ENCODE results near the gene LONRF3.

The LONRF3 gene

GRCh38 chrX:119003462-119003861 lies 29.0 kb downstream of the LONRF3 start:
- TF ChIP-seq LEF1 (IDR thresholded peaks at IDR 0.05; ENCODE audit: borderline replicate concordance) (no peak), PKNOX1 (IDR thresholded peaks at IDR 0.05) (no peak), FOXA1 (IDR thresholded peaks at IDR 0.05) (no peak), ELF4 (IDR thresholded peaks at IDR 0.05) (no peak), FOXK2 (IDR thresholded peaks at IDR 0.05) (no peak), FOXM1 (IDR thresholded peaks at IDR 0.05; ENCODE audit: borderline replicate concordance) (no peak), CTBP1 (IDR thresholded peaks at IDR 0.05; ENCODE audit: borderline replicate concordance) (no peak)
- ChIA-PET CTCF (no interaction called here), POLR2A (no interaction called here)
- no peak for DNase-seq (ENCODE audit: extremely low spot score)

- peak; percentile 88 for DNase-seq (ENCODE audit: extremely low spot score)
- POLR2A ChIA-PET, result no interaction called here
- TF ChIP-seq TARDBP (IDR thresholded peaks at IDR 0.05) (no peak), LEF1 (IDR thresholded peaks at IDR 0.05; ENCODE audit: borderline replicate concordance) (no peak), SP1 (IDR thresholded peaks at IDR 0.05) (no peak), HDGF (IDR thresholded peaks at IDR 0.05; ENCODE audit: borderline replicate concordance) (no peak), ELF4 (IDR thresholded peaks at IDR 0.05) (no peak), FOXM1 (IDR thresholded peaks at IDR 0.05; ENCODE audit: borderline replicate concordance) (no peak), NFRKB (IDR thresholded peaks at IDR 0.05) (no peak)
- CTCF ChIA-PET, result interaction anchor here (0.6 to 1.4 kb wide), 8 partner anchors 24 to 166 kb away, joined by 3 to 6 read pairs (median 3); no protein-coding TSS in a partner anchor
Measured at GRCh38 chrX:119004920-119005524, 30.6 kb downstream of the LONRF3 start.

GRCh38 chrX:119007189-119007770 lies 32.9 kb downstream of the LONRF3 start:
- ChIA-PET CTCF (interaction anchor here (0.7 kb wide), 1 partner anchor 60 kb away, joined by 4 read pairs; no protein-coding TSS in a partner anchor), POLR2A (no interaction called here)
- TF ChIP-seq L3MBTL2 (conservative IDR thresholded peaks at IDR 0.05) (no peak), FOXK2 (IDR thresholded peaks at IDR 0.05) (no peak)

DNA sequence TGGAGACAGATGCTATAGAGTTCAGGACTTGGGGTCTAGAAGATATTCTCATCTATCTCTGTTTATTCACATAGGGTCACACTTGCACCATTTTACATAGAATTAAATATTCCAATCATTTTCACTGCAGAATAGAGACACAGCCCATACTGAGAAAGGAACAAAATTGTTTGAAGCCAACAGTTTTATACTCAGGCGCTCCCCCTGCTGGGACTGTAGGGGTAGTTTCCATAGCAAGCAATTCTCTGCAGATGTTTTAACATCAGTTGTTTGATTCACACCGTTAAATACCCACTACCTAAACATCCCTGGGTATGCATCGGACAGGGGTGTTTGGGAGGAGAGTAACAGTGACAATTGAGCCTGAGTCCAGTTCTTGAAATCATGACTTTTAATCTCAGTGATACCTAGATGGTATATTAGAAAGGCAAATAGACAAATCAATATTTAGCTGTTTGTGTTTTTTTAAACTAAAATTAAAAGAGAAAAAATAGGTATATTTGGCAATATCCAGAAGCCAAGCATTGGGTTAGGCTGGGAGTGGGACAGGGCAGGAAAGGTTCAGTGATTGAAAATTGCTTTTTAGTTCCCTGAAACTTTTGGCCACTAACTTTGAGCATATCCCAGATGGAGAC lies 33.8 kb downstream of the LONRF3 start:
- DNase-seq (ENCODE audit: extremely low spot score), result peak; percentile 71
- TF ChIP-seq FOXK2 (IDR thresholded peaks at IDR 0.05) (no peak), PKNOX1 (IDR thresholded peaks at IDR 0.05) (no peak), FOXM1 (IDR thresholded peaks at IDR 0.05; ENCODE audit: borderline replicate concordance) (no peak), BHLHE40 (IDR thresholded peaks at IDR 0.05; ENCODE audit: borderline replicate concordance) (no peak), L3MBTL2 (conservative IDR thresholded peaks at IDR 0.05) (no peak), ZNF384 (IDR thresholded peaks at IDR 0.05) (no peak), ELF4 (IDR thresholded peaks at IDR 0.05) (no peak), HDGF (IDR thresholded peaks at IDR 0.05; ENCODE audit: borderline replicate concordance) (no peak), LEF1 (IDR thresholded peaks at IDR 0.05; ENCODE audit: borderline replicate concordance) (no peak), ARNT (IDR thresholded peaks at IDR 0.05) (no peak), FOXA1 (IDR thresholded peaks at IDR 0.05) (no peak), CTBP1 (IDR thresholded peaks at IDR 0.05; ENCODE audit: borderline replicate concordance) (no peak), SP1 (IDR thresholded peaks at IDR 0.05) (no peak), TARDBP (IDR thresholded peaks at IDR 0.05) (no peak), SUZ12 (IDR thresholded peaks at IDR 0.05) (no peak), NFRKB (IDR thresholded peaks at IDR 0.05) (no peak)
- POLR2A ChIA-PET, result no interaction called here
- CTCF ChIA-PET, result interaction anchor here (0.6 to 1.4 kb wide), 6 partner anchors 20 to 636 kb away, joined by 3 to 7 read pairs (median 3); no protein-coding TSS in a partner anchor

More at GRCh38 chrX:119007189-119007770, 32.9 kb downstream of the LONRF3 start:
- no peak for DNase-seq (ENCODE audit: extremely low spot score)

DNA sequence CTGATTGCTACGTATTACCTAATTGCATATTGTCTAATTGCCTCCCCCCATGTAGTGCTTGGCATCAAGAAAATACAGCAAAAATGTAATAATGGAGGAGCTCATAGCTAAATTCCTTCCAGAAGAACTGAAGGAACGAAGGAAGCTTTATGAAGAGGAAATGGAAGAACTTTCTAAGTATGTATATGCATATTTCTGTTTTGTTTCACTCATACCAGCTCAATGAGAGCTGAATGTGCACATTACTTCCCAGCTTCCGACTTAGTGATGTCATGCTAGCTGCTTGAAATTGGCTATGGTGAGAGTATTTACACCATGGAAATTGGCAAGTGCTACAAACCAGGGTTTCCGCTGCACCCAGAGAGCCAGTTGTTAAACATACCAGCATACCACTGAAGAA lies 34.7 kb downstream of the LONRF3 start:
- POLR2A ChIA-PET, result no interaction called here
- DNase-seq (ENCODE audit: extremely low spot score), result no peak
- no peak for TF ChIP-seq HDGF (IDR thresholded peaks at IDR 0.05; ENCODE audit: borderline replicate concordance)
- CTCF ChIA-PET, result interaction anchor here (0.8 to 1.4 kb wide), 5 partner anchors 19 to 407 kb away, joined by 3 to 7 read pairs (median 3); no protein-coding TSS in a partner anchor

DNA sequence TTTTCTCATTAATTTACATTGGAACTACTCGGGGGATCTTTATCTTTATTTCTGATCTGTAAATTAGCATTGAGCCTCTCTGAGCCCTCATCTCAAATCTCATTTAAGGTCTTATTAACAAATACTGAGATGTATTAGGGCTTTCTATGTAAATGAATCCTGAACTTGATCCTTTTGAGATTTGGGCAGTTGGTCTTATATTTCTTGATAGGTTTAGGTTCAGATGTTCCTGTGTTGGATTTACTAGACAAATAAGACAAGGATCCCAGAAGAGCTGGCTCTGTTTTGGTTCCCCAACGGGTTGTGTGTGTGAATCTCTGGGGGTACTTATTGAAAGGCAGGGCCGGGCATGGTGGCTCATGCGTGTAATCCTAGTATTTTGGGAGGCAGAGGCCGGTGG lies 36.1 kb downstream of the LONRF3 start:
- DNase-seq (ENCODE audit: extremely low spot score), result no peak
- no peak for TF ChIP-seq SP1 (IDR thresholded peaks at IDR 0.05)
- TF ChIP-seq PKNOX1 (IDR thresholded peaks at IDR 0.05), result no peak
- no peak for TF ChIP-seq HDGF (IDR thresholded peaks at IDR 0.05; ENCODE audit: borderline replicate concordance)
- no peak for TF ChIP-seq SUZ12 (IDR thresholded peaks at IDR 0.05)
- TF ChIP-seq NFRKB (IDR thresholded peaks at IDR 0.05), result no peak
- no peak for TF ChIP-seq LEF1 (IDR thresholded peaks at IDR 0.05; ENCODE audit: borderline replicate concordance)
- no peak for TF ChIP-seq ZNF384 (IDR thresholded peaks at IDR 0.05)
- no peak for TF ChIP-seq ELF4 (IDR thresholded peaks at IDR 0.05)
- no peak for TF ChIP-seq ARNT (IDR thresholded peaks at IDR 0.05)
- TF ChIP-seq FOXA1 (IDR thresholded peaks at IDR 0.05), result no peak
- no peak for TF ChIP-seq FOXK2 (IDR thresholded peaks at IDR 0.05)
- no peak for TF ChIP-seq L3MBTL2 (conservative IDR thresholded peaks at IDR 0.05)
- no peak for TF ChIP-seq FOXM1 (IDR thresholded peaks at IDR 0.05; ENCODE audit: borderline replicate concordance)
- TF ChIP-seq CTBP1 (IDR thresholded peaks at IDR 0.05; ENCODE audit: borderline replicate concordance), result no peak
- TF ChIP-seq BHLHE40 (IDR thresholded peaks at IDR 0.05; ENCODE audit: borderline replicate concordance), result no peak
- no peak for TF ChIP-seq TARDBP (IDR thresholded peaks at IDR 0.05)
- CTCF ChIA-PET, result interaction anchor here (0.9 kb wide), 1 partner anchor 163 kb away, joined by 3 read pairs; no protein-coding TSS in a partner anchor
- POLR2A ChIA-PET, result no interaction called here
